HUDEP-2 (cell line): ENCODE results near the gene PLA2G7.
"Not testable (repeated sequence)": the region's sequence is repeated elsewhere in the genome, so short reads cannot be mapped to it uniquely, and the experiment has no call there.

Experiments
- DNase-seq, 76 experiments: peaks; one replicate each; lab custom pipeline; 2025; ENCODE audit not compliant: unreplicated experiment in 76 of 76; lab: John Stamatoyannopoulos, UW

The PLA2G7 gene

DNA sequence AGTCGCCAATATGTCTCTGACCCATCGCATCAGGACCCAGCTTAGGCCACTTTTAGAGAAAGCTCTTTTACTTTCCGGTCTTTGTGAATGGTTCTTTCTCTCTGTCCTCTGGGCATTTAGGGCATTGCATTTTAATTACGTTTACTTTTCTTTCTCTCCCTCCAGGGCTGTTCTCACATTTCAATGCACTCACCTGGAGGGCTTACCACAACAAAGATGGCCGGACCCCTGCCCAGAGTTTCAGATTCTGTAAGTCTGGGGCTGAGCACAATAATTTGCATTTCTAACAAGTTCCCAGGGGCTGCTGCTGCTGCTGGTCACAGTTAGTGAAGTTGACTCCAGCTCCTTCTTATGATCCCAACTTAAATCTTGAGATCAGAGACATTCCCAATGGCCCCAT is 14.6 kb upstream of the PLA2G7 start:
- DNase-seq = no peak

DNA sequence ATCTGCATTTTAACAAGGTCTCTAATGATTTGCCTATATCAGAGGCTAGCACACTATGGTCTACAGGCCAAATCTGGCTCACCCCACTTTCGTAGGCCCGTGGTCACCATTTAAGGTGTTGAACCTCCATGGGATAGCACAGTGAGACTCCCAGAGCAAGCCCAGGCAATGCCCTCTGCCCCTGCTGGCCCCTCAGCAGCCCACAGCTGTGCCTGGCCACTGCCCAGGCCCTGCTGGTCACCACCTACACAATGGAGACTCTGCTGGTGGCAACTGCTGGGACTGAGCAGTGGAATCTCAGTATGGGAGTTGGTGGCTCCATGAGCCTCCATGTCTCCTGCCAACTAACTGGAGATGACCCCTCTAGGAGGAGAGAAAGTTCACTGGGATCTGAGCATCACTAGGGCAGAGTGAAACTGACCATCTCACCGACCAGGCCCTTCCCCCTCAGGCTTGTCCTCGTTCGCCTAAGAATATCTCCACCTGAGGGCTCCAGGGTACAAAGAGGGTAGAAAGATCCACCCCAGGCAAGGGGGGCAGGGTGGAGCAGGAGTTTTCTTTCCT is 13.8 kb upstream of the PLA2G7 start:
- DNase-seq = no peak

DNA sequence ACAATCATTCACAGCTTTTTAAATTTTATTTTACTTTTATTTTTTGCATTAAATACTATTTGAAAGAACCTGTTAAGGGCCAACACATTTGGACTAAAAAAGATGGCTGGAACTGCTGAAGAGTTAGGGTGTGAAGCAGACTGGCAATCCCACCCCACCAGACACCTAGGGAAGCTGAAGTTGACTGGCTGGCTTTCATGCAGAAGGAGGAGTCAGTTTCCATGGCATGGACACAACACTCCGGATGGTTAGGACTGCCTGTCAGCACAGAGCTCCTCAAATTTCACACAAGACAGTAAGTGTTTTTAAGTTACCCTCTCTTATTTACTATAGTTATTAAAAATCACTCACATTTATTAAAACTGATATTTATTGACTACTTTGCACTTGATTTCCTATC is 11.5 kb upstream of the PLA2G7 start, which contains the start of gene ANKRD66:
Gene ANKRD66, plus strand, starts transcription at position 238 of the 400 bp plus-strand sequence. CDS start 5,016 bp downstream, outside the sequence.
- DNase-seq = no peak

DNA sequence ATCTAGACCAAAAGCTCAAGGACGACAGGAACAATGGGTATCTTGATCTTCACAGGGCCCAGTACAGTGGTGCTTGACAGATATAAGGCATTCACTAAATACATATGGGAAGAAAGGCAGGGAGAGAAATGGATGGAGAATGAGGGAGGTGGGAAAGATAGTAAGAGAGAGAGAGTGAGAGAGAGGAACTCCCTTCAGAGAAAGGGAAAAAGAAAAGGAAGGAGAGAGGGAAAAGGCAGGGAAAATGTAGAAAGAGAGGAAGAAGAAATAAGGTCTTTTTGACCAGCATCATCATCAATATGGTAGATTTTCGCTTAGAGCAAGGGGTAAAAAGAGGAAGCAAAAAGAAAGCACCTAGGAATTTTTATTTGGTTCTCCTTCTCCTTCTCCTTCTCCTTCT is 10.8 kb upstream of the PLA2G7 start:
- DNase-seq = no peak

DNA sequence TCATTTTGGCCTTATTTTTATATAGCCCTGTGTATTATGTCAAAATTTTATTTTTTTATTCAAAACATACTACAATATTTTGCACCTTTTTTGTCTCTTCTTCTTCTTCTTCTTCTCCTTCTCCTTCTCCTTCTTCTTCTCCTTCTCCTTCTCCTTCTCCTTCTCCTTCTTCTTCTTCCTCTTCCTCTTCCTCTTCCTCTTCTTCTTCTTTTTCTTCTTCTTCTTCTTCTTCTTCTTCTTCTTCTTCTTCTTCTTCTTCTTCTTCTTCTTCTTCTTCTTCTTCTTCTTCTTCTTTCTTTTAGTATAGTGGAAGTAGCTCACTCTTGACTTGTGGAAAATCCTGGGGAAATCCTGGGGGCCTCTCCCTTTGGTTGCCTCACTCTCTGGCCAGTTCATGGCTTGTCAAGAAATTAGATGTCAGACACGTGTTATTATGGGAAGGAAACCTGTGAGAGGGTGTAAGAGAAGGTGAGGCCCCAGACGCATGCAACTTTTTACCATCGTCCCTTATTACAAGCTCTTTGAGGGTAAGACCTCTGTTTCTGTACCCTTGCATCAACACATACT is 9.1 kb upstream of the PLA2G7 start:
- DNase-seq = not testable (repeated sequence)

DNA sequence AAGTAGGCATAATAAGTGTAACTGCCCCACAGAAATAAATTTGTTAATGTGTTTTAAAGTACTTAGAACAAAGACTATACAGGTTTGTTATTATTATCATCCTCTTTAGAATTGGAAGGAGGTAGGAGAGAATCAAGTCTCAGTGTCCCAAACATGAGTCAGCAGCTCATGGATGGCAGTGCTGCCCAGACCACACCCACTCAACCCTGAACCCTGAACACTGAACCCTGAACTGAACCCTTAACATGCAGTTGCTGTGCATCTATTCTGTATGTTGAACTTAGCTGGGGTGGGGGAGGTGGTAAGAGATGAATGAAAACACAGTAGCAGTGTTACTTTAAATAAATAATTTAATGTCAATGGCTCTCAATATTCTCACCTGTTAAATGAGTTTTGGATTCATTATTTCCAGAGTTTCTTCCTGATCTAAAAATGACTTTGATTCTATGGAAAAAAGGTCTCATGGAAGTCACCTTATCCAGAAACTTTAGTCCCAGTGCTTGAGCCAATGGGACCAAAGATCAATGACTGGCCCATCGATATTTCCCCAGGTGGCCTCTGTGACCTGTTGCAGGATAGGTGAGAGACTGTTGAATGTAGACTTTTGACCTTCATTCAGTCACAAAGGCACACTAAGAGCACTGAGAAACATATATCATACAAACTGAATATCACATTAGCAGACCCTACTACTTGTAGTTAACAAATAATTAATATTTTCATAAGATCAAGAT is 8.4 kb upstream of the PLA2G7 start:
- no peak for DNase-seq

DNA sequence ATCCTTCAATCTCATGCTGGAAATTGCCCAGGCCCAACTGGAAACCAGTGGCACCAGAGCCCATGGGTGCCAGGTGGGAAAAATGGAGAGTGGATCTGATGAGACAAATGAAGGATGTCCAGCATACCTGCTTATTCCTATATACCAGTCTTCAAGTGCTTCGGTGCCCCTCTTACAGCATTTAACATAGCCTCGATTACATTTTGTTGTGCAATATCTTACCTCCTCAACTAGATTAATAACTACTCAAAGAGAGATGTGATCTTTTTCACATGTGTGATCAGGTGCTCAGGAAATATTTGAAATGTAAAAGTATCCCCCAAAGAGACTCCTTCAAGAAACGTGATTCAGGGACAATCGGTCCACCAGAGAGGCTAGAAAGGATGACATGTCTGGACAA is 6.7 kb upstream of the PLA2G7 start:
- no peak for DNase-seq

DNA sequence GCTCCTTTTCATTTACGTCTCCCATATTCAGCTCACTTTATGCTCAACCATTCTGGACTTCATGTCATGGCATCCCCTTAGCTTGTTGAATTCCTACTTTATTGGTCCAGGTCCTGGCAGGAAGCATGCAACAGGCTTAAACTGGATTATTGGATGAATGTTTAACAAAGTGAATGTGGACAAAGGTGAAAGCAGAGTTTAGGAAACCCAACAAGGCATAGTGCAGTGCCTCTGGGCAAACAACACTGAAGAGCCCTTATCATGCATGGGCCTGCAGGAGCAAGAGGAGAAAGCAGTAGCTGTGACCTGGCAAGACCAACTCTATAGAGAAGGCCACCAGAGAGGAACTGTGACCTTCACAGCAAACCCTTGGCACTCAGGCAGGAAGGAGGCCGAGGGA is 6.3 kb upstream of the PLA2G7 start:
- no peak for DNase-seq

DNA sequence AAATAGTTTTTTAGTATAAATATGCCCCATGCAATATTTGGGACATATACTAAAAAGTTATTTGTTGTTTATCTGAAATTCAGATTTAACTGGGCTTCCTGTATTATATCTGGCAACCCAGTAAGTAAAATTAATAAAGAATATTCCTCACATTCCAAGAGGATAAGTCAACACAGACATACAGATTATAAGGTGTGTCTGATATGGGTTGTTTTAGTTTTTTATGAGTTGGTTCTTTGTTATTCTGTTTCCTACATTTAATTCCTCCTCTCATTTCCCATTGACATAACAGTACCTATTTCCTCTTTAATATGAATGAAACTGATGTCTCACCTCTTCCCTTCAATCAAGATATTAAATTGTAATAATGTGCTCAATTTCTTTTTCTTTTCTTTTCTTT is 1.7 kb upstream of the PLA2G7 start:
- DNase-seq = no peak

DNA sequence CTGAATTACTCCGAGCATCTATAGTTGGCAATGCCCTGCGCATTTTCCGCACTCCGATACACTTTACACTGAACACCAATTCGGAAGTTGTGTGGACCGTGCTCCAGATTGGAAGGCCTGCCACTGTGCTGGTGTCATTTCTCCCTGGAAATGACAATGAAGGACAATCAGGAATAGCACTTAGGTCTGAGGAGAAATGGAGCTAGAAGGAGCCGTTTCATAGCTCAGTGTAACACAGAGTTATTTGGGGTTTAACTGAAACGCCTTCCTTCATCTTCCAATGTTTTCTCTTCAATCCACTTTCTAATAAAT is 501 bp upstream of the PLA2G7 start:
- DNase-seq = no peak

DNA sequence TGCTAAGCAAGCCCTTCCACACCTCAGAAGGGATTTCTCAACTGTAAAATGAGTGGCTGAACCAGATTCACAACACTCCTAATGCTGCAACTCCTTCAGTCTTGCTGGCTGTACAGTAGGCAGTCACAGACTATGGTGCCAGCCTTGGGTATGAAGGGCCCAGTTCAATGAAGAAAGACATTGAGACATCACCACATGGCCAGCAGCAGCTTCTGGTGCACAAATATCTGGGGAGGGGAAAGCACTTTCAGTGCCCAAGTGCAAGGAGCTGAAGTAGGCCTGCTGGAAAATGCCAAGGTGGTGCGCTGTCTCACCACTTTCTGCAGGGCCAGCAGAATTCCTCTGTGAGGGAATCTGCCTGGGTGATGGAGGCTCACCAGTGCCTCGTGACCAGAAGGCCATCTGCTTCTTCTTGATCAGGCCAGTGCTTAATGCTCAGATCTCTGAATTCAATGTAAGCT is 1.8 kb downstream of the PLA2G7 start:
- DNase-seq = no peak

DNA sequence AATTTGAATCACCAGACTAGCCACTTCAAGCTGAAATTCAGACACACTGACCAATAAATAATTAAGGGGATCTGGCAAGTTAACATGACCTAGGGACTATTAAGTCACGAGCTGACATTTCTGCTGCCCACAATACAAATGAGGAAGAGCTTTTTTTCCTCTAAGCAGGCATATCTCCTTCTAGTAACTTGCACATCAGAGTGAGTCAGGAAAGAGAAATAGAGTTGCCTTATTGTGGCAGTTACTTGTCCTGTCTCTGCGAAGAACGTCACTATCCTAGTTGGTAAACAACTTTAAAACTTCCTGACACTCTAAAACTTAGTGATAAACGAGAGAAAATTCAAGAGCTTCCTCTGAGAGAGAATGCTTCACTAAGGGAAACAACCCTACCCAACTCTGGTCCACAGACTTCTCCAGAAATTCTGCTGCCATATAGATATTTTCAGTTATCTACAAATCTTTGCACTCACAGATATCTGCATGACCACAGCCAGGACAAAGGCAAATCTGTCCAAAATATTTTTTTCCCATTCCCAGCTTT is 4.2 kb downstream of the PLA2G7 start:
- DNase-seq = no peak

DNA sequence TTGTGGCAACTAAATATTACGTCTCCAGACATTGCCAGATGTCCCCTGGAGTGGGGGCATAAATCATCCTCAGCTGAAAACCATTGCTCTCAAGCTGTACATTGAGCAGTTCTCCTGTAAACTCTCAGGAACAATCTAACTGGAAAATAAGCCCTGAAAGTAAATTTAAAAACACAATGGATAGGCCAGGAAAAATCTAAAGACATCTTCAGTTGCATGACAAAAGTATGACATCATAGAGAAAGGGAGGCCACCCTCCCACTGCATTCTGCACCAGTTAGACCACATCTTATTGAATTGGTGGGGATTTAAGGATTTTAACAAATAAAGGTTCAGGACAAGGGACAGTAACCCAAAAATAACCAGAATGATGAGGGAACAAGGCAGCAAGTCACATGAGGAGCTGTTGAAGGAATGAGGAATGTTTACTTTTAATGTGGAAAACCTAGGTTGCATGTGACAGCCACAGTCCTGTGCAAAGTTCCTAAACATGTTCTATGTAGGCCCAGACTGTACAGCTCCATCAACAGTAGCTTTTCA is 5.3 kb downstream of the PLA2G7 start:
- DNase-seq = no peak

DNA sequence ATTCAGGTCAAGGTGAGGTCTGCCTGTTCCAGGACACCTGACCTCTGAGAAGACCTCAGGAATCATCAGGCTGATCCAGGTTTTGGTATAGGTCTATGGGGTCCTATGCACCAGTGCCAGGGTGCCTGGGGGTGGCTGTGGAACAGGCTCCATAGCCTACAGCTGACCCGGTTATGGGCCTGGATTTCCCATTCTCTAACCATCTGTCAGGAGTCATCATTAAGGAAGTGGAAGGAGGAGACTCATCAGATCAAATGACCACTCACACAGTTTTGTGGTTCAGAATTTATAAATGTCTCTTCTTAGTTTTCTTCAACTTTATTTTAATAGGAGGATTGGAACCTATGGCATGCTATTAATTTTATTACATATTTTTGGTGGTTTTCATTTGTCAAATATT is 14.8 kb downstream of the PLA2G7 start:
- DNase-seq = no peak

DNA sequence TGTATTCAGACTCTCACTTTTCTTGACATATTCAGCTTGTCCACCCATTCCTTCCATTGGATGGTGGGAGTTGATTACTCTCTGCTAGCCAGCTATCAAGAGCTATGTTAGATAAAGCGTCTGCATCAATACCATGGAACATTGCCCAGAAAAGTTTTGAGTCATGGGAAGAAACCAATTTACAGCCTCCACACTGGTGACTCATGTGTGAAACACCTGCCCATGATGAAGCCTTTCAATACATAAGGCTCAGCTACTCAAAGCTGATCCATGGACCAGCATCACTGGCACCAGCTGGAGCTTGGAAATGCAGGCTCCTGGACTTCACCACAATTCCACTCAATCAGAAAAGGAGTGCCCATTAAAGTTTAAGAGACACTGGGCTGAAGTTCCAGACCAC is 16.1 kb downstream of the PLA2G7 start:
- DNase-seq = peak in 3 of 76 experiments; percentile 7 to 12 (median 7)

DNA sequence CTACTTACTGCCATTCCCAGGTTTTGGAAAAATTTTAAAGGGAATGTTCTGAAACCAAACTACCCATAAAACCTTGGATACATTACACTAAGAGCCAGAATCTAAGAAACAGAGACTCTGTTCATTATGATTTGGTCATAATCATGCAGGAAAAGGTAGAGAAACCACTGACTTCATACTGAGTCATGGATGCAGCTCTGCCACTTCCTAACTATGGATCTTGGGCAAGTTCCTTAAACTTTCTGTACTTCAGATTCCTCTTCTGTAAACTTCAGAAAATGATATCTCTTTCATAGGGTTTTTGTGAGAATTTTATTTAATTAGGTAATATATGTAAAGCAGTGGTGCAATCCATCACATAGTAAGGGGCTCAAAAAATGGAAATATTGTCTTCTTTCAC is 20.0 kb downstream of the PLA2G7 start:
- DNase-seq = no peak

DNA sequence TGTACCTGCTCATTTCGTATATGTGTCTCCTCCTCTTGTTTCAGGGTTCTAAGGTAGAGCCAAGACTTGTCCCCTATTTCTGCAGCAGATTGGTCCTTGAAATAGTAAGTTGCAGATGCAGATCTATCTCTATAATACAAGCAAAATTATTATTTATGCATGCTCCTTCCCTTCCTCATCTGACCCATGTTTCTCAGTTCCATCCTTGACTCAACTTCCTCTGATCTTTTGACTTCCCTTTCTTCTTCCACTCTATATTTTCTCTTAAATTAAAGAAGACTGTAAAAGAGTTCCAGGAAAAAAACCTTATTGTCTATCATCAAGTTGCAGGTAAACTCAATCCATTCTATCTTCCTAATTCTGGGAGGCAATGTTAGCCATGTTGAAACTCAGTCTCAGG is 23.7 kb downstream of the PLA2G7 start:
- no peak for DNase-seq

DNA sequence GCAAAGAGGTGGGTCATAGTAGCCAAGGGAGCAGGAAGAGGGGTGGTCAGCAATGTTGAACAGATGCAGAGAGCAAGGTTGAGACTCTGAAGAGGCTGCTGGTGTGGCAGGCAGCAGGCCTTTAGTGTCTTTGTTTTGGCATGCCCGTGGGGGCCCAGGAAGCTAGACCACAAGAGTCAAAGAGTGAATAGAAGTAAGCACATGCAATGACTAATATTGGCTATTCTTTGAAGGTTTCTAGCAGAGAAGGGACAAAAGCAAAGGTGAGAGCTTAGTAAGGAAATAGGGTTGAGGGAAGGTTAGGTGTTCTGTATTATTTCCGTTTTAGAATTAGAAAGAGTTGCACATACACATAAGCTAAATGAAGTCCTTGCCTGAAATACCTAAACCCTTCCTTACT is 28.7 kb downstream of the PLA2G7 start:
- no peak for DNase-seq

DNA sequence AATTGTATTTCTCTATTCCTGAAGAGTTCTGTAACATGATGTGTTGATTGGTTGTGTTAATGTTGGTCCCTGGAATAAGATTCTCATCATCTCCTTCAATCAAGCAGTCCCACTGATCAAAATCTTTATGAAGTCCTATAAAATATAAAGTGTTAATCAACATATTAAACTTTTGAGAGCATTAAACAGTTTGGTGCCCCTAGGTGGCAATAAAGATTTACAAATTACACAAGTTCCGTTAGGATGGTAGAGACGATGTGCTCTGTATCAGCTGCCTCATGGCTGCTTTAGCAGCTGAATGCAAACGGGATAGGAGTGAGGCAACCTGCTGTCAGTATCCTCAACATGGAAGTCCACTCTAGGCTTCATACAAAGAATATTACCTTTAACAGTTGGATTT is 30.6 kb downstream of the PLA2G7 start:
- peak in 1 of 76 experiments; percentile 7 for DNase-seq

DNA sequence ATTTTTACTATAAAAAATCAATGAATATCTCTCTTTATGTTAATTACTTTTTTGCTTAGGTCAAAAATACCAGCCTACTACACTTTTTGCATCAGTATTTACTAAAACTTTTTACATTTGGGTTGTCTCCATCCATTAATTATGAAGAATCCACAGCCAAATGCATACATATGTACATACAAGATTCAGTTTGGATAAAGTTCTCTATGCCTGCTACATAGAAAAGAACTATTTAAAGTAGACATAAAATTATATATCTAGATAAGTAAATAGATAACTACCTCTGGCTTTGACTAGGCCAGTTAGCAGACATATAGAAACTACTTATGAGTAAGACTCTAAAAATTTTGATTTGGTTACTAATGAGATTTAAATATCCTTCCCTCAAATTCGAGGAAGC is 35.2 kb downstream of the PLA2G7 start:
- no peak for DNase-seq

DNA sequence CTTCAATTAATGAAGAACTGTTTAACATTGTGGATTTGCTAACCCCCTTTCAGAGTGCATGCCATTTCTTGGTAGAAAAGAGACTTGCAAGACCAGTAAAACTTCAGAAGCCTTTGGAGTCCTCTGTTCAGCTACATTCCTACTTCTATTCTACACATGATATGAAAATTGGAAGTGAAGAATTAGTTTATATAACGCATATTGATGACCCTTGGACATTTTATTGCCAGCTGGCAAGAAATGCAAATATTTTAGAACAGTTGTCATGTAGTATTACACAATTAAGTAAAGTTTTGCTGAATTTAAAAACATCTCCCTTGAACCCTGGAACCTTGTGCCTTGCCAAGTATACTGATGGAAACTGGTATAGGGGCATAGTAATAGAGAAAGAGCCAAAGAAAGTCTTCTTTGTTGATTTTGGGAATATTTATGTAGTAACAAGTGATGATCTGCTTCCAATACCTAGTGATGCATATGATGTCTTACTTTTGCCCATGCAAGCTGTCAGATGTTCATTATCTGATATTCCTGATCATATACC is 44.2 kb downstream of the PLA2G7 start:
- DNase-seq = no peak
